Activated naive CD4-positive, alpha-beta T cell treated with anti-CD3 and anti-CD28 coated beads, Interleukin-2, amount 50 U/mL, for 24 hours (primary cell): ENCODE measurements around the gene IER3.

Experiments used
- H3K27ac Mint-ChIP-seq: one replicate; pipeline ENCODE4 v1.8.0; 2021; ENCODE audit warnings: mild to moderate bottlenecking, mixed read lengths
- H3K27me3 Mint-ChIP-seq: one replicate; pipeline ENCODE4 v1.8.0; 2021; ENCODE audit warnings: mixed read lengths
- H3K36me3 Mint-ChIP-seq: one replicate; pipeline ENCODE4 v1.8.0; 2021; ENCODE audit warnings: mixed read lengths
- H3K4me1 Mint-ChIP-seq: one replicate; pipeline ENCODE4 v1.8.0; 2021; ENCODE audit warnings: mixed read lengths
- H3K4me3 Mint-ChIP-seq: one replicate; pipeline ENCODE4 v1.8.0; 2021; ENCODE audit warnings: mild to moderate bottlenecking, mixed read lengths
- H3K9me3 Mint-ChIP-seq: one replicate; pipeline ENCODE4 v1.8.0; 2021; ENCODE audit warnings: mixed read lengths

IER3 gene

GRCh38 chr6:30709101-30709868, 35.1 kb downstream of the IER3 start:
- no peaks in the 10 kb centered on the region for H3K27me3 Mint-ChIP-seq
- no peak overlapping the region for H3K27ac Mint-ChIP-seq
- H3K4me3 Mint-ChIP-seq: no peak overlapping the region
- H3K36me3 Mint-ChIP-seq: peaks cover 24% of the 10 kb centered on the region
- peaks cover 22% of the 10 kb centered on the region for H3K4me1 Mint-ChIP-seq
- H3K9me3 Mint-ChIP-seq: no peaks in the 10 kb centered on the region

GRCh38 chr6:30707281-30707850, 37.0 kb downstream of the IER3 start:
- Mint-ChIP-seq H3K4me1 (peaks cover 14% of the 10 kb centered on the region), H3K9me3 (no peaks in the 10 kb centered on the region), H3K27me3 (no peaks in the 10 kb centered on the region), H3K4me3 (no peak overlapping the region), H3K36me3 (peaks cover 17% of the 10 kb centered on the region), H3K27ac (no peak overlapping the region)

GRCh38 chr6:30705620-30706019, 38.7 kb downstream of the IER3 start:
- Mint-ChIP-seq H3K9me3 (no peaks in the 10 kb centered on the region), H3K27ac (no peak overlapping the region), H3K27me3 (no peaks in the 10 kb centered on the region), H3K4me3 (no peak overlapping the region), H3K4me1 (peaks cover 8% of the 10 kb centered on the region), H3K36me3 (peaks cover 13% of the 10 kb centered on the region)

GRCh38 chr6:30703821-30704220, 40.5 kb downstream of the IER3 start:
- H3K27me3 Mint-ChIP-seq: no peaks in the 10 kb centered on the region
- no peaks in the 10 kb centered on the region for H3K9me3 Mint-ChIP-seq
- H3K27ac Mint-ChIP-seq: no peak overlapping the region
- peaks cover 18% of the 10 kb centered on the region for H3K36me3 Mint-ChIP-seq
- H3K4me3 Mint-ChIP-seq: no peak overlapping the region
- peaks cover 4% of the 10 kb centered on the region for H3K4me1 Mint-ChIP-seq

- Mint-ChIP-seq H3K36me3 (peaks cover 15% of the 10 kb centered on the region), H3K4me1 (peaks cover 4% of the 10 kb centered on the region), H3K9me3 (no peaks in the 10 kb centered on the region), H3K27ac (no peak overlapping the region), H3K4me3 (no peak overlapping the region), H3K27me3 (no peaks in the 10 kb centered on the region)
Measured at GRCh38 chr6:30703011-30703410, 41.3 kb downstream of the IER3 start.

GRCh38 chr6:30700340-30700739, 44.0 kb downstream of the IER3 start:
- Mint-ChIP-seq H3K9me3 (no peaks in the 10 kb centered on the region), H3K27me3 (no peaks in the 10 kb centered on the region), H3K27ac (no peak overlapping the region), H3K4me3 (no peak overlapping the region), H3K36me3 (peaks cover 7% of the 10 kb centered on the region), H3K4me1 (no peaks in the 10 kb centered on the region)

GRCh38 chr6:30696432-30696831, 47.9 kb downstream of the IER3 start:
- Mint-ChIP-seq H3K9me3 (no peaks in the 10 kb centered on the region), H3K36me3 (peaks cover 5% of the 10 kb centered on the region), H3K27ac (no peak overlapping the region), H3K27me3 (no peaks in the 10 kb centered on the region), H3K4me1 (peaks cover 8% of the 10 kb centered on the region), H3K4me3 (no peak overlapping the region)
